DND-41 (cell line): ENCODE results near the gene STH.

Source experiments
- EZH2 ChIP-seq: IDR thresholded peaks from 3 replicates; pipeline ENCODE4 v1.6.1; 2012; ENCODE audit warnings: borderline replicate concordance, low read depth, mild to moderate bottlenecking, moderate library complexity, low read length, inconsistent platforms; ENCODE audit not compliant: severe bottlenecking
- TF ChIP-seq, protein P1 (sequence below): IDR thresholded peaks from 2 replicates; pipeline ENCODE4 v1.5.1; 2012; ENCODE audit warnings: borderline replicate concordance, low read length, moderate library complexity, mild to moderate bottlenecking; ENCODE audit not compliant: poor library complexity, severe bottlenecking; ENCODE audit errors: extremely low read depth

DNA sequence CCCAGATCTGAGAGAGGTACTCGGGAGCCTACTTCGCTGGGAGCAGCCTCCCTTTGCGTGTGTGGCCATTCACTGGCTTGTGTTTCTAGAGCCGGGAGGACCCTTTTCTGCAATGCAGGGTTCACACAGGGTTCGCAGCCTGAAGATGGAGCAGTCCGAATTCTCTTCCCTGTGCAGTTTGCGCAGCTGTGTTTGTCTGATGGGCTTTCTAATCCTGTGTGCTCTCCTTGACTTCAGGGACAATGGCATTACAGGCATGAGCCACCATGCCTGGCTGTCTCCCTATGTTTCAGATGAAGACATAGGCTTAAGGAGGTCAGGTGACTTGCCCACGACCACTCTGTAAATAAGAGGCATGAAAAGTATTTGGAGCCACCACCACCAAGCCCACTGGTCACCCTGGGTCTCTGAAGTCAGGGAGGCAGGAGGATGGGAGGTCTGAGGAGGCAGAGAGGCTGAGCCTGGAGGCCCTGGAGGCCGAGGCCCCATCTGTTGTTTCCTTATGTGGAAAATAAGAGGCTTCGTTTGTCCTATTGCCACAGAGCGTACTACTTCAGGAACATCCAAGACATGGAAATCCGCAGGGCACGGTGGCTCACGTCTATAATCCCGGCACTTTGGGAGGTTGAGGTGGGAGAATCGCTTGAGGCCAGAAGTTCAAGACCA, 5.0 kb upstream of the STH start:
- TF ChIP-seq, protein P1, sequence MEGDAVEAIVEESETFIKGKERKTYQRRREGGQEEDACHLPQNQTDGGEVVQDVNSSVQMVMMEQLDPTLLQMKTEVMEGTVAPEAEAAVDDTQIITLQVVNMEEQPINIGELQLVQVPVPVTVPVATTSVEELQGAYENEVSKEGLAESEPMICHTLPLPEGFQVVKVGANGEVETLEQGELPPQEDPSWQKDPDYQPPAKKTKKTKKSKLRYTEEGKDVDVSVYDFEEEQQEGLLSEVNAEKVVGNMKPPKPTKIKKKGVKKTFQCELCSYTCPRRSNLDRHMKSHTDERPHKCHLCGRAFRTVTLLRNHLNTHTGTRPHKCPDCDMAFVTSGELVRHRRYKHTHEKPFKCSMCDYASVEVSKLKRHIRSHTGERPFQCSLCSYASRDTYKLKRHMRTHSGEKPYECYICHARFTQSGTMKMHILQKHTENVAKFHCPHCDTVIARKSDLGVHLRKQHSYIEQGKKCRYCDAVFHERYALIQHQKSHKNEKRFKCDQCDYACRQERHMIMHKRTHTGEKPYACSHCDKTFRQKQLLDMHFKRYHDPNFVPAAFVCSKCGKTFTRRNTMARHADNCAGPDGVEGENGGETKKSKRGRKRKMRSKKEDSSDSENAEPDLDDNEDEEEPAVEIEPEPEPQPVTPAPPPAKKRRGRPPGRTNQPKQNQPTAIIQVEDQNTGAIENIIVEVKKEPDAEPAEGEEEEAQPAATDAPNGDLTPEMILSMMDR, result no peak
- no peak for TF ChIP-seq EZH2
